Measurements from ENCODE around the gene SYS1.

Gene SYS1

GRCh38 chr20:45336530-45337366 is 26.2 kb upstream of the SYS1 start:
- ATAC-seq (no peak), DNase-seq (ENCODE audit: low spot score in 2 of 2) (no peak)
- Mint-ChIP-seq H3K4me1 (peaks cover 24% of the 10 kb centered on the region), H3K27ac (peak overlapping the region; percentile 55), H3K4me3 (no peak overlapping the region), H3K9me3 (no peaks in the 10 kb centered on the region), H3K36me3 (peaks cover 90% of the 10 kb centered on the region)

DNA sequence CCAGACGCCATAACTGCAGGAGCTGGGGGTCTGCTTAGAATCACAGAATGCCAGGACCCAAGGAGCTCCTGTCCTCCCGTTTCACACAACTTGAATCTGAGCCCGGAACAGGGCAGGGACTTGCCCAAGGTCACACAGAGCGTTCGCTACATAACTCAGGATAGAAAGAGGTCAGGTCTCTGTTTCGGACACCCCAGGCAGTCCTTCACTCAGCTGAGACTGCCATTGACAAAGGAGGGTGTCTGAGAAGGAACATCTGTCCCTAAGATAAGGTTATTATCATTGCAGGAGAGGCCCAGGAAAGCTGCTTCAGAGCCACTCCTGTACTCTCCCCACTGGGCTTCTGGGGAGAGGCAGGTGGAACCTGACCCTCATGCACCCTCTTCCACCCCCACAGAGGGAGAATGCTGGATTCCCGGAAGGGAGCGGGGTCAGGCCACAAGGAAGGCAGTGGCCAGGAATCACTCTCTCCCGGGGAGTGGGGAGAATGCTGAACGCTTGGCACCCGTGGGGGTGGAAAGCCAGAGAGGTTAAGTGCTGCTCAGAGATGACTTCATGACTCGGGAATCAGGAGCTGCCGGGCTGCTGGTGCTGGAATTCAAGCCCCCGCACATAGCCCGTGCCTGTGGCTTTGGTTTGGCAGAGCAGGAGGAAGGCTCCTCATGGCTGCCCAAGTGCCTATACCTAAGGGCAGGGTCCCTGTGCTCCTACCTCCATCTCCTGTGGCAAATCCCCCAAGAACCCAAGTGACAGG is 25.4 kb upstream of the SYS1 start:
- ATAC-seq = no peak
- peaks cover 24% of the 10 kb centered on the region for H3K4me1 Mint-ChIP-seq
- peaks cover 88% of the 10 kb centered on the region for H3K36me3 Mint-ChIP-seq
- no peaks in the 10 kb centered on the region for H3K9me3 Mint-ChIP-seq
- no peak for DNase-seq (ENCODE audit: low spot score in 2 of 2)
- H3K27ac Mint-ChIP-seq = peak overlapping the region; percentile 55
- H3K4me3 Mint-ChIP-seq = no peak overlapping the region

DNA sequence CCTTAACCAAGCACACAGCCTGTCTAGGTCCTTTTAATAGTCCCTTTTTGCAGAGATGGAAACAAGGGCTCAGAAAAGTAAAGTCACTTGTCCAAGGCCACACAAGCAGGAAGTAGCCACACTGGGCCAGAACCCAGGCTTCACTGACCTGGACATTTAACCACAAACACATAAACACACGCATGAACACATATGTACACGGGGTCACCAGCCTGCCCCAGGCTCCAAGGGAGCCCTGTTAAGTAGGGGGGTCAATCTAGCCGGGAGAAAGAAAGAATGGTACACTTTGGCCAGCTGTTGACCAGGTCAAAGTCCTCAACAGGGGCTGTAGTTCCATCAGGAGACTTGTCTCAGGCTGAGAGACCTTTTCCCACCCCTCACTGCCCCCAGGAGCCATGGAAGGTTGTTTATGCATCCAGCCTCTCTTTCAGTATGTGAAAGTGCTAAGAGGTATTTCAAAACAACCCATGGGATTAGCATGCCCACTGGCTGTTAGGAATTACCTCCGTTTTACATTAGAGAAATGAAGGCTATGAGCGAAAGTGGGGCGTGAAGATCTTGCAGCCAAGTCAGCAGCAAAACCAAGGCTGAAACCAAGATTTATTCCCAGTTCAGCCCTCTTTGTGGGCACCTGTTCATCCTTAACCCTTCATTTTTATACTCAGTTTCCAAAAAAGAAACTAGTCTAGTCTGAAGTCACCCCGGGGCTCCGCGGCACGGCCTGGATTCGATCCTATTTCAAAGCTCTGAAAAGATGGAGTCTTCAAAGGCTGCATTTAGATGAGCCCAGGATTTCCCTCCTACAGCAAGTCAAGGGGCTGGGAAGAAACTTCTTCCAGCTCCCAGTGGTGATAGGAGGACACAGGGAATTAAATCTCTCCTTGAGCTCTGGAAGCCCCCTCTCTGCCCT is 24.6 kb upstream of the SYS1 start:
- Mint-ChIP-seq H3K27ac (no peak overlapping the region), H3K9me3 (no peaks in the 10 kb centered on the region), H3K4me3 (no peak overlapping the region), H3K36me3 (peaks cover 79% of the 10 kb centered on the region), H3K4me1 (peaks cover 24% of the 10 kb centered on the region)
- DNase-seq (ENCODE audit: low spot score in 2 of 2) (no peak), ATAC-seq (no peak)

DNA sequence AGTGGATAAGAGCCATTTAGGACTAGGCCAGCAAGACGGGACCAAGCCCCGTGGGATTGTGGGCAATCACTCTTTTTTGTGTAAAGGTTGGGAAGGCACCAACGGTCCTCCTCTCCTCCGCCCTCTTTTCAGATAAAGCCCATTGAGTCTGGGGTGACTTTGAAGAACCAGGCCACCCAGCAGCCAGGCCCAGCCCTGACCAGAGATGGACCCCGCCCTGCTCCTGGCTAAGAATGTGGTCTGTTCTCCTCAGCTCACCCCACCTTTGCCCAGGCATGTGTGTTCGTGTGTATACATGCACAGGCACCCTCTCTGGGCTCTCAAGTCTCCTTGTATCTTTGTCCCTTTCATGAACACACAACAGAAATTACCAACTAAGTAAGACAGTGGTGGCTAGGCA is 23.9 kb upstream of the SYS1 start:
- peaks cover 26% of the 10 kb centered on the region for H3K4me1 Mint-ChIP-seq
- H3K4me3 Mint-ChIP-seq = no peak overlapping the region
- no peak for ATAC-seq
- DNase-seq (ENCODE audit: low spot score in 2 of 2) = no peak
- H3K9me3 Mint-ChIP-seq = no peaks in the 10 kb centered on the region
- H3K27ac Mint-ChIP-seq = no peak overlapping the region
- H3K36me3 Mint-ChIP-seq = peaks cover 72% of the 10 kb centered on the region

GRCh38 chr20:45339799-45340198 is 23.2 kb upstream of the SYS1 start:
- no peak for ATAC-seq
- no peak overlapping the region for H3K4me3 Mint-ChIP-seq
- peaks cover 32% of the 10 kb centered on the region for H3K4me1 Mint-ChIP-seq
- DNase-seq (ENCODE audit: low spot score in 2 of 2) = no peak
- H3K36me3 Mint-ChIP-seq = peaks cover 68% of the 10 kb centered on the region
- H3K27ac Mint-ChIP-seq = no peak overlapping the region
- H3K9me3 Mint-ChIP-seq = no peaks in the 10 kb centered on the region

DNA sequence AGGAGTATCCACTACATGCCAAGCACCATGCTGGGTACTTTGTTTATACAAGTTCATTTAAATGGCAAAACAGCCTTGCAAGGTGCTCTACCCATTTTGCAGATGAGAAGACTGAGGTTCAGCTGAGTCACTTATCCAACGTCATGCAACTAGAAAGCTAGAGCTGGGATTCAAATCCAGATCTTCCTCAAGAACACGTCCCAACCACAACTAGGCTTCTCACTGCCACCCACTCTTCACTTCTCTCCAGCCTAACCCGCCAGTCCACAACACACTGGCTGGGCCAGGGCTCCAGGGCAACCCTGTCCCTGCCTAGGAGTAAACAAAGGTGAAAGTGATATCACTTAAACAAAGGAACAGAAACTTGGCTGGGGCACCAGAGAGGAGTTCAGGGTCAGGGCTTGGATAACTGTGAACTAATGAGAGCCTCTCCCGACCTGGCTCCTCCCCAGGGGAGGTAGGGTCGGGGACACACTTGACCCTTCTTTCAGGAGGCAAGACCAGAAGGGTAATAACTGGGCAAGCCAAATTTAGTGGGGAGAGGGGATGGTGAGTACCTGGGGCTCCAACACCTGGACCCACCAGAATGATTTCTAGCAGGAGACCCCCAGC is 22.6 kb upstream of the SYS1 start:
- H3K4me3 Mint-ChIP-seq = no peak overlapping the region
- H3K27ac Mint-ChIP-seq = no peak overlapping the region
- no peaks in the 10 kb centered on the region for H3K9me3 Mint-ChIP-seq
- peaks cover 38% of the 10 kb centered on the region for H3K4me1 Mint-ChIP-seq
- DNase-seq (ENCODE audit: low spot score in 2 of 2) (no peak), ATAC-seq (no peak)
- H3K36me3 Mint-ChIP-seq = peaks cover 68% of the 10 kb centered on the region

DNA sequence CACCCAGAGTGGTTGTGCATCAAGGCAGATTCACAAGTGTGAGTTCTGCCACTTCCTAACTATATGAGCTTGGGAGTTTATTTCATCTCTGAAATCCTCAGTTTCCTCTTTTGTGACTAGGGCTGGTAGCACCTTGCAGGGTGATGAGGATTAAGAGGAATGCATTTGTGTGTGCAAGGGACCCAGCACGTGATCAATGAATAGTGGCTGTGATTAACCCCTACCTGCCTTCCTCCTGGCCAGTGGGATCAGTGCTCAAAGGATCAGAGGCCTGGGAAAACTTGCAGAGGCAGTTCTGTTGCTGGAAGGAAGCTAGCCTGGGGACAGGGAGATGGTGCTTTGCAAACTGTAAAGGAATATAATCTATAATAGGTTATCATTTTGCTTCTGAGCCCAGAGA is 22.0 kb upstream of the SYS1 start:
- Mint-ChIP-seq H3K9me3 (no peaks in the 10 kb centered on the region), H3K36me3 (peaks cover 68% of the 10 kb centered on the region), H3K4me3 (no peak overlapping the region), H3K27ac (no peak overlapping the region), H3K4me1 (peaks cover 39% of the 10 kb centered on the region)
- no peak for ATAC-seq
- DNase-seq (ENCODE audit: low spot score in 2 of 2) = no peak

DNA sequence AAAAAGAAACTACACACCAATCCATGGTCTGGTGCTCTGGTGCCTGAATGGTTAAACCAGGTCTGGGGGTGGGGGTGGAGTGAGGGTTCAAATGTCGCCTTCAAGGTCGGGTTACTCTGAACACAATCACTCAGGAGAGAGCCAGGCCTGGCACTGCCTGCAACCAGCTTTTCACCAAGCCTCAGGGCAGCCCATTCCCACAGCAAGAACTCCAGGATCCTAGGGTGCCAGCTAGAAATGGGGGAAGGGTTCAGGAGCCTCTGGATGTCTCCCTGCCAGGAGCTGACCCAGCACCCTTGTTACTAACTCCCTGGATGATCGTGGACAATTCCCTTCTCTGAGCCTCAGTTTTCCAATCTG is 21.4 kb upstream of the SYS1 start:
- no peak overlapping the region for H3K27ac Mint-ChIP-seq
- peaks cover 45% of the 10 kb centered on the region for H3K4me1 Mint-ChIP-seq
- H3K9me3 Mint-ChIP-seq = no peaks in the 10 kb centered on the region
- no peak for ATAC-seq
- H3K36me3 Mint-ChIP-seq = peaks cover 71% of the 10 kb centered on the region
- DNase-seq (ENCODE audit: low spot score in 2 of 2) = no peak
- H3K4me3 Mint-ChIP-seq = no peak overlapping the region

DNA sequence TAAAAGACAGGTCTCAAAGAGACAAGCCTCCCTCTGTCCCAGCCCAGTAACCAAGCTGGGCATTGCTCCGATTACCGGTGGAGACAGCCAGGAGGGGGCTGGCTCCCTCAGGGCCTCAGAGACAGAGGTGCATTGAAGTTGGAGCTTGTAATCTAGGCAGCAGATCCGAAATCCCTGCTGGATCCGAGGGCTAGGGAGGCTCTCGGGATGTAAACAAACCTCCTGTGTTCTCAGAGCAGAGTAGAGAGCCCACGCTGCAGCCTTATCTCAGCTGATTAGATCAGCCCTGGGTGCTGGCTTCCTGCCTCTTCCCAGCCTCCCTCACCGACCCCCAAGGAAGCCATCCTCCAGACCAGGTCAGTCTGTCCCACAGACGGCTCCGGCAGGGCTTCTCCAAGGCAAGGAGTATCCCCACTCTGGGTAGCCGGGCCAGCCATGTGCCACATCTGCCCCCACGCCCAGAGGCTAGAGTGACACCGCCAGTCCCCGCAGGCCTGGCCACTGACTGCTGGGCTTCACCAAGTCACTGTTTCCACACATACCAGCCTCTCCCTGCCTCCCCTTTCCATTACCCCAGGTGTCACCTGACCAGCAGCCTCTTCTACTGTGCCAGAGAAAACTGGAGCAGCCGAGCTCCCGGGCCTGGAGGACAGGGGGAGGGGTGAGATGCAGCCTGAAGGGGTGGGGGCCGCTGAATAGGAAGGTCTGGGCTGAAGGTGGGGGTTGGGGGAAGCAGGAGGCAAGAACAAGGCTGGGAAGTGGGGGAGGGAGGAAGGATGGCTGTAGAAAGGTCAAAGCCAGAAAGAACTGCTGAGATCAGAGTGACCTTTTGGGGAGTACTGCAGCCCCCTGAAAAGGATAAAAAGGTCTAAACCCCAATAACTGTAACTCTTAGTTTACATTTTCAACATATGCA is 20.8 kb upstream of the SYS1 start:
- peaks cover 46% of the 10 kb centered on the region for H3K4me1 Mint-ChIP-seq
- H3K27ac Mint-ChIP-seq = no peak overlapping the region
- H3K36me3 Mint-ChIP-seq = peaks cover 71% of the 10 kb centered on the region
- H3K9me3 Mint-ChIP-seq = no peaks in the 10 kb centered on the region
- no peak for ATAC-seq
- DNase-seq (ENCODE audit: low spot score in 2 of 2) = no peak
- no peak overlapping the region for H3K4me3 Mint-ChIP-seq

GRCh38 chr20:45342855-45343531 is 20.0 kb upstream of the SYS1 start:
- no peaks in the 10 kb centered on the region for H3K9me3 Mint-ChIP-seq

DNA sequence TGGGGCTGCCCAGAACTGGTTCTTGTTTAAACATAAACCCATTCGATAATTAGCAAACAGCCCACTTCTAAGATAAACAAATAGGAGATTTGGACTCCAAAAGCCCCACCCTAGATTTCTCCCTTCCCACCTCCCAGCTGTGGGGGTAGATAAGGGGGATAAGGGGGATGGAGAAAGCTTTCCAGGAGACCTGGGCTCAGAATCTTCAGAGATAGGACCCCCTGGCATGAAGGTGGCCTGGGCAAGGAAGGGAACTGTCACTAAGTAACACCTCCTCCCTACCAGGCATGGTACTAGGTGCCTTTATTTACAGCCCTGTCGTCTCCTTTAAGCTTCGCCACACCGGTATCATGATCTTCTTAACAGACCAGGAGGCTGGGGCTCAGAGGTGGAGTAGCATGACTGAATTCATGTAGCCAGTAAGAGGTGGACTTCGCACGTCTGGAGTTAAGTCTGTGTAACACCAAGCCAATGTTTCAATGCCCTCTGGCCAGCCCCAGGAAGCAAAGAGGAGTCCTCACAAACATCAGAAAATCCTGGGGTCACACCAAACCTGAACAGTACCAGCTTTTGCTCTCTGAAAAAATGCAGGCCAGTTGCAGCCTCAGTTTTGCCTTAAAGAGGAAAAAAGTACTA is 19.3 kb upstream of the SYS1 start:
- ATAC-seq (no peak), DNase-seq (ENCODE audit: low spot score in 2 of 2) (no peak)
- peaks cover 77% of the 10 kb centered on the region for H3K36me3 Mint-ChIP-seq
- H3K4me3 Mint-ChIP-seq = peak overlapping the region; percentile 86
- no peak overlapping the region for H3K27ac Mint-ChIP-seq
- peaks cover 51% of the 10 kb centered on the region for H3K4me1 Mint-ChIP-seq
- no peaks in the 10 kb centered on the region for H3K9me3 Mint-ChIP-seq

More at GRCh38 chr20:45342855-45343531, 20.0 kb upstream of the SYS1 start:
- no peak for DNase-seq (ENCODE audit: low spot score in 2 of 2)
- no peak for ATAC-seq
- H3K4me1 Mint-ChIP-seq = peaks cover 48% of the 10 kb centered on the region
- no peak overlapping the region for H3K27ac Mint-ChIP-seq
- no peak overlapping the region for H3K4me3 Mint-ChIP-seq
- peaks cover 71% of the 10 kb centered on the region for H3K36me3 Mint-ChIP-seq

GRCh38 chr20:45344168-45344860 is 18.6 kb upstream of the SYS1 start:
- peak; percentile 24 for ATAC-seq
- no peak for DNase-seq (ENCODE audit: low spot score in 2 of 2)
- no peaks in the 10 kb centered on the region for H3K9me3 Mint-ChIP-seq
- H3K36me3 Mint-ChIP-seq = peaks cover 73% of the 10 kb centered on the region
- peak overlapping the region; percentile 86 for H3K4me3 Mint-ChIP-seq
- peaks cover 54% of the 10 kb centered on the region for H3K4me1 Mint-ChIP-seq
- no peak overlapping the region for H3K27ac Mint-ChIP-seq
